ENCODE measurements around the gene CFAP54.

- TF ChIP-seq CTCF (IDR thresholded peaks at IDR 0.05), result no peak
- no peak for TF ChIP-seq SIN3A (IDR thresholded peaks at IDR 0.05; ENCODE audit: borderline replicate concordance, insufficient read depth, low read depth, low read length)
- TF ChIP-seq POLR2AphosphoS5 (IDR thresholded peaks at IDR 0.05; ENCODE audit: low read depth, low read length), result no peak
These were observed 42.1 kb upstream of the CFAP54 start for GRCh38 chr12:96447256-96447655.
